SIG-M5 treated with dmso at 0.1 percent for 504 hours (cell line): ENCODE data around the gene SLC6A12.
"Not testable (repeated sequence)": the region's sequence is repeated elsewhere in the genome, so short reads cannot be mapped to it uniquely, and the experiment has no call there.

Experiments
- DNase-seq: peaks from one replicate; lab custom pipeline; 2025; ENCODE audit not compliant: unreplicated experiment; lab: John Stamatoyannopoulos, UW

The SLC6A12 gene

DNA sequence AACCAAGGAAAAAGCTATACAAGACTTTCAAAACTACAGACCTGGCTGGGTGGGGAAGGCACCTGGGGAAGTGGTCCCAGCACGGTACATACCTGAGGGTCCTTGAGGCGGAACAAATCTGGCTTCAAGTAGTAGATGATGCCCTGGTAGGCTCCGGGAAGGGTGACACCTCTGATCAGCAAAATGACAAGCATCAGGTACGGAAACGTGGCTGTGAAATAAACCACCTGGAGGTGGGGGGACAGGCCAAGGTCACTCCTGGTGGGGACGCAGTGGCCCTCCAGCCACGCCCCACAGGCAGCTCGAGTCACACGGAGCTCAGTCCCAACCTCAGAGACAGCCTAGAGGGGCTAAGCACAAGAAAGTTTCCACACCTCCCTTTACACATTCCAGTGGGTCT lies 15.3 kb downstream of the SLC6A12 start:
- DNase-seq, result no peak

DNA sequence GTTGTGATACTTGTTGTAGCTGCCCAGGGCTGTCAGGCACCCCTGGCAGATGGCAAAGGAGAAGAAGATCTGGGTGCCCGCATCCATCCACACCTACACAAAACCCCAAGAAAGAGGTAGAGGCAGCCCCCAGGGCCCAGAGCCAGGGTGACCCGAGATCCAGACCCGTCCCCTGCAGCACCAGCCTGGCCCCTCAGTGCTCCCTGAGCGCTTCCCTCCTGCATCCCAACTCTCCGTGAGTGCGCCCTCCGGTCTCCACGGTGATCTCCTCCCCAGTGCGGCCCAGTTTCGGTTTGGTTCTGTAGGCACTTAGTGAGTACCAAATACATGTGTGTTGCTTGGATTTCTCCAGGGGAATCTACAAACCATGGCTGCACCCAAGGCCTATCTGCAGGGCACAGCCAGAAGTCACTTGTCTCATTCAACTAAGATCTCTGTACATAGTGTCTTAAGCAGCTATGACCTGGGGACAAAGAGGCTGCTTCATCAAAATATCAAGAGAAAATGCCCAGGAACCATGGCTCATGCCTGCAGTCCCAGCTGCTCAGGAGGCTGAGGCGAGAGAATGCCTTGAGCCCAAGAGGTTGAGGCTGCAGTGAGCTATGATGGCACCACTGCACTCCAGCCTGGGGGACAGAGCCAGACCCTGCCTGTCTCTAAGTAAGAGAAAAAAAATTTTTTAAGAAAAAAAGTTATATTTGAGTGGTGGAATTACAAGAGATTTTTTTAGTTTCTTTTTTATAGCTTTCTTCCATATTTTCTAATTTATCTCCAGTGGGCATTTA lies 15.9 kb downstream of the SLC6A12 start:
- DNase-seq, result no peak

DNA sequence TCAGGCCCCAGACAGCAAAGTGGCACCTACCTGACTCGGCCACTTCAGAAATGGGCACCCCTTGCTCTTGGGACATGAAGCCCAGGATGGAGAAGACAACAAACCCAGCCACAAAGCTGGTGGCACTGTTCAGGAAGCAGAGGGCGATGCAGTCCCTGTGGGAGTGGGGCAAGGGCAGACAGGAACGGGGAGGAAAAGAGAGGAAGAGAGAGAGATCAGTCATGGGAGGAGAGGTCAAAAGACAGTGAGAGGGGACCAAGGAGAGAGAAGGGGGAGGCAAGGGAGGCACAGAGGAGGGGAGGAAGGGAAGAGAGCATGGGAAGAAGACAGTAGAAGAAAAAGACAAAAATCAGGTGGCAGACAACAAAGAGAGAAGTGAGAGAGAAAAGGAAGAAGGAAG lies 16.6 kb downstream of the SLC6A12 start:
- DNase-seq, result no peak

DNA sequence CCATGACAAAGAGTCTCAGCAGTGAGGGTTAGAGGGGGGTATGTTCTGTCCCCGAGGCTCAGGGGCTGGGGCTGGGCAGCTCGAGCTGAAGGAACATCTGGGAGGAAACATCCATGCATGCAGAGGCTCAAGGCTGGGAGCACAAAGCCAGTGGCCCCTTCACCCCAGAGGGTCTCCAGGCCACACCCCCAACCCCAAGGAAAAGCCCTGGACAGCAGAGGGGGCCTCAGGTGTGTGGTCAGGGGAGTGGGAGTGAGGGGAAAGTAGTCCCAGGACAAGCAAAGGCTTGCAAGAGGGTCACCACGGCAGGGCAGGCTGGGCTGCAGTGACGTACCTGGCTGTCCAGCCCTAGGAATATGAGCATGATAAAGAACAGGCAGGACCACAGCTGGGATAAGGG lies 17.5 kb downstream of the SLC6A12 start:
- no peak for DNase-seq

DNA sequence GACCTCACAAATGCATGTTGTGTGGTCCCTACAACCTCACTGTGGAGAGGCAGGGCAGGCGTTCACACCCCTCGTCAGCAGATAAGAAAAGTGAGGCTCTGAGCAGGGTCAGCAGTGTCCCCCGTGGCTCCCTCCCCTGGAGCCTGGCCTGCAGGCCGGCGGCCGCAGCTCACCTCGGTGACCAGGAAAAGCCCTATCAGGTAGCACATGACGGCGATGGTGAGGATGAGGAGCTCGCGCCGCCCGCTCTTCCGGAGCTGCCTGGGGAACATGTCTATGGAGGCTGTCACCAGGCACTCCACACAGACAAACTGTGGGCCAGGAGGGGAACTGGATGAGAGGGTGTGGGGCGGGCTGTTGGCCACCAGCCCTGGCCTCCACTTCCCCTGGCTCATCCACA lies 18.0 kb downstream of the SLC6A12 start:
- DNase-seq, result no peak

DNA sequence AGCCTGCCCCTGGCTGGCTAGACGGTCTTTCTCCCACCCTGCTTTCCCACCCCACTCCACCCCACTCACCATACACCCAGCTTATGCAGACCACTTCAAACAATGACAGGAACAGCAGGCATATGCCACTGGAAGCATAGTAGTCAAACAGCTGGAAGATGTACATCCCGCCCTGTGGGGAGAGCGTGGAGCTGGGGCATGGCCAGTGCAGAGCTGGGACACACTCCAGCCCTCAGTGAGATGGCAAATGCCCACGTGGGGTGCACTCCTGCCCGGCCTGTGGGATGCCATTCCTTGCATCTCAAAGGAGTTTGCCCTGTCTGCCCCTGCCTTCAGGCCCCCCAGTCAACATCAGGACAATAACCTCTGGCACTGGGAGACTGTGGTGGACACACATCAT lies 18.8 kb downstream of the SLC6A12 start:
- no peak for DNase-seq

DNA sequence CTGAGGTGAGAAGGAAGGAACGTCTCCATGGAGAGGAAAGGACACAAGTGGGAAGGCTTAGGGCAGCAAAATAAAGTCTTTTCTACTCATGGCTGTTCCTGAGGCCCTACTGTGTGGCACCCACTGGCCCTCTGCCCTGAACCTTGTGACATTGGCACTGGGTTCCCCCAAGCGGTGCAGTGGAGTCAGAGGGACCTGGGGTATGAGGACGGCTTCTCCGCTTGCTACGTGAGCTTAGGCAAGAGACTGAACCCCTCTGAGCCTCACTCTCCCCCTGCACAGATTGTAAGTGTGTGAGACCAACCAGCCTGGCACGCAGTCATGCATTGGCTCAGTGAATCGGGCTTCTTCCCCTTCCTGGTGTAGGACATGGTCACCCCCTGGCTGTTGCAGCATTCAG lies 19.7 kb downstream of the SLC6A12 start:
- DNase-seq, result no peak

DNA sequence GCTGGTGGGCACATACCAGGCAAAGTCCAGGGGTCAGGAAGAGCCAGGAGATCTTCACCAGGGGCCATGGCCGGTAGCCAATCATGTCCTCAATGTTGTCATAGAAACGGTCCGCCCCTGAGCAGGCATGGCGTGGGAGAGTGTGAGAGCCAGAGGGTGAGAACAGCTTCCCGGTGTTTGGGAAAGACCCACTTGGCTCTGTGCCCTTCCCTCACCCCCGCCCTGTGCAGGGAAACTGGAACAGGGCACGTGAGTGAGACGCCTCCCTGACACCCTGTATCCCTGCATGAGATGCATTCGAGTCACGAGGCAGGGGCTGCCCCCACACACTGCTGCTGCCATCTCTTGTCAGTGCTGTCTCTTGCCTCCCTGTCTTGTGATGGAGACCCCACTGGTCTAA lies 20.7 kb downstream of the SLC6A12 start:
- no peak for DNase-seq

DNA sequence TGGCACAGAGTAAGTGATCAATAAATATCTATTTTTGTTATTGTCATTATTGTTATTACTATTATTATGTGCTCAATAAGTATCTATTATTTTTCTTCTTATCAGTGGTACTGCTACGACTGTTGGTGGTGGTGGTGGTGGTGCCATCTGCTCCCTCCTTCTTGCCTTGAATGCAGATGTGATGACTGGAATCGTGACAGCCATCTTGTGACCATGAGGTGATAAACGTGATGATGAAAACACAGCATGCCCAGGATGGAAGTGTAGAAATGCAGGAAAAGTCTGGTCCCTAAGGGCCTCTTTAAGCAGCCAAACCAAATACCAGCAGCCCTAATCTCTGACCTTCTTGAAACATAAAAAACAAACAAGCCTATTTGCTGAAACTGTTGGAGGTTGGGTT lies 22.4 kb downstream of the SLC6A12 start:
- no peak for DNase-seq

DNA sequence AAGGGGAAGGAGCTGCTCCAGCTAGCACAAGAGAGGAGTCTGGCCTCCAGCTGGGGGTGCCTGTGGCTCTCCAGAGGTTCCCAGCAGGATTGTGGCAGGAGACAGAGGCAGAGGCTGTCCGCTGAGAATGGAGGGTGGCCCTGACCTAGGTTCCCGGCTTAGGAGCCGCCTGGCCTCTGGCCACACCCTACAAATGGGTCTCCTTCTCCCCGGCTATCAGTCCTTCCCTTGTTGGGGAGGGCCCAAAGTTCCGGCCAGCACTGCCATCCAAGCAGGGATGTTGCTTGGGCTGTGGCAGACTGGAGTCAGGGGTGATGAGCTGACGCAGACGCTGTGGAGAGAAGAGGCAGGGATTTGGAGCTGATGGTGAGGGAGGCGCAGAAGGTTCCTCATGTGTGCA lies 23.1 kb downstream of the SLC6A12 start:
- DNase-seq, result no peak

DNA sequence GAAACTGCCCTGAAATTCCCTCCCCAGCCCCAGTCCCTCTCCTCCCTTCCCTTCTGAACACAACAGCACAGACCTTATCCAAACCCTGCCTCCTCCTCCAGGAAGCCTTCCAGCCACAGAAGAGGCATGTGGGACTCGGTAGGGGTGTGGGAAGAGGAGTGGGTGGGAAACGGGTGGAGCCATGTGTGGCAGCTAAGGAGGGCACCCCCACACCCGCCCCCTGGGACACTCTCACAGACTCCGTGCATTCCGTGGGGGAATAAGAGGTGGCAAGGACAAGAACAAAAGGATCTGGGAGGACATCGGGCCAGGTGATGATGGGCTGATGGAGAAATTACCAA lies 24.4 kb downstream of the SLC6A12 start:
- DNase-seq, result no peak

DNA sequence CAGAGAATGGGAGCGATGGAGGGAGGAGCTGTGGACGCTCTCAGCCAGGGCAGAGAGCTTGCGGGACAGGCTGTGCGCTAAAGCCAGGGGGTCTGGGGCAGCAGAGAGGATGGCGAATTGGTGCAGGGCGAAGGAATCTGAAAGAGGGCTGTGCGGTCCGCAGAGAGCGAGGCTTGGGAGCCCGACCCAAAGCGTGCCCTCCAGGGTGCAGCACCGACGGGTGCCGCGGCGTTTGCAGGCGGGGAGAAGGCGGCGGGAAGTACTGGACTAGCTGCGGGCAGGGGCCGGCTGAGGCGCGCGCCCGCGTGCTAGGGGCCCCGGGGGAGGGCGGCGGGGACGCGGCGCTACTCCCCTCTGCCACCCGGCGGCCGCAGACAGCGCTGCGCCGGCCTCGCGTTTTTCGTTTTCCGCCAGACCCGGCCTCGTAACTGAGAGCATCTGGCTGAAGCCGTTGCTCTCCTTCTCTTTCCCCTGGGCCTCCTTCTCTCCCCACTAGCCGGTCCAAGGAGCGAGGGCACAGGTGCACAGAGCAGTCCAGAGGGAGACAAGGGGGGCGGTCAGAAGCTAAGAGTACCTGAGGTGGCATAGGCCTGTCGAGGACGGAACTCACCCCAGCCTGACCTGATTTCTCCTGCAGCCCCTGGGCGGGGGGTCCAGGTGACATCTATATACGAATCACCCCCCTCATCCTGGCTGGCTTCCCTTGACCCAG lies 24.9 kb downstream of the SLC6A12 start:
- no peak for DNase-seq

DNA sequence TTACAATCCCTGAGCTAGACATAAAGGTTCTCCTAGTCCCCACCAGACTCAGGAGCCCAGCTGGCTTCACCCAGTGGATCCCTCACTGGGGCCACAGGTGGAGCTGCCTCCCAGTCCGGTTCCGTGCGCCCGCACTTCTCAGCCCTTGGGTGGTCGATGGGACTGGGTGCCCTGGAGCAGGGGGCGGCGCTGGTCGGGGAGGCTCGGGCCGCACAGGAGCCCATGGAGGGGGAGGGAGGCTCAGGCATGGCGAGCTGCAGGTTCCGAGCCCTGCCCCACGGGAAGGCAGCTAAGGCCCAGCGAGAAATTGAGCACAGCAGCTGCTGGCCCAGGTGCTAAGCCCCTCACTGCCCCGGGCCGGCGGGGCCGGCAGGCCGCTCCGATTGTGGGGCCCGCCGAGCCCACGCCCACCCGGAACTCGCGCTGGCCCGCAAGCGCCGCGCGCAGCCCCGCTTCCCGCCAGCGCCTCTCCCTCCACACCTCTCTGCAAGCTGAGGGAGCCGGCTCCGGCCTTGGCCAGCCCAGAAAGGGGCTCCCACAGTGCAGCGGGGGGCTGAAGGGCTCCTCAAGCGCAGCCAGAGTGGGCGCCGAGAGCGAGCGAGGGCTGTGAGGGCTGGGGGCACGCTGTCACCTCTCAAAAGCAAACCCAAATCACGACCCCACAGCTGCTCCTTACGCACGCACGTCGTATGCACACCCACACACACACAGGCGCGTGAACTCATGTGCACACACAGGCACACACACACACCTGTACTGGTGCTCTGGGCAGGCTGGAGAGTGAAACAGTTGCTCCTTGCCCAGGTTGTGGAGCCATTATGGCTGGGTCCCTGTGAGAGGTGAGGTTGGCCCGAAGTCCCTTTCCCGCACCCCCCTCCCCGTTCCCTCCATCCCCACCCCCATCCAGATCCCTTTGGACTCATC lies 25.7 kb downstream of the SLC6A12 start:
- not testable (repeated sequence) for DNase-seq

DNA sequence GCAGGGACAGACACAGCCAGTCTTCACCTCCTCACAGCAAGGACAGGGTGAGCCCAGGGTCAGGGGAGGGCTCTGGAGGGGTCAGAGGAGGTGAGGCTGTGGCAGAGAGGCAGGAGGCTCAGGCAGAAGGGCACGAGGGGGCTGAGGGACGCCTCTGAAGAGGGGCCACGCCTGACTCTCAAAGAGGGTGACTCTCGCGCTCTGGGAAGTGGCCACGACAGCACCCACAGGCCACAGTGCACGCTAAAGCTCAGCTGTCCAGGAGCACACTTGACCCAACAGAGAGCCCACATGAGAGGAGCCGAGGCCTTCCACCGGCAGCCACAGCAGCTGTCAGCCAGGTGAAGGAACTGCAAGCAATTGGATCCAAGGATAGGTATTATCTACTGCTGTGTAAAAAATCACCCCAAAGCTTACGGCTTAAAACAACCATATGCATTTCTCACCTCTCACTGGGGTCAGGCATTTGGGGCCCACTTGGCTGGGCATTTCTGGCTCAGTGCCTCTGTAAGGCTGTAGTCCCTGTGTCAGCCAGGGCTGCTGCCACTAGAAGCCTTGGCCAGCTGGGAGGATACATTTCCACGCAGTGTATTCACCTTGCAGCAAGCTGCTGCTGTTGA lies 27.8 kb downstream of the SLC6A12 start:
- no peak for DNase-seq

DNA sequence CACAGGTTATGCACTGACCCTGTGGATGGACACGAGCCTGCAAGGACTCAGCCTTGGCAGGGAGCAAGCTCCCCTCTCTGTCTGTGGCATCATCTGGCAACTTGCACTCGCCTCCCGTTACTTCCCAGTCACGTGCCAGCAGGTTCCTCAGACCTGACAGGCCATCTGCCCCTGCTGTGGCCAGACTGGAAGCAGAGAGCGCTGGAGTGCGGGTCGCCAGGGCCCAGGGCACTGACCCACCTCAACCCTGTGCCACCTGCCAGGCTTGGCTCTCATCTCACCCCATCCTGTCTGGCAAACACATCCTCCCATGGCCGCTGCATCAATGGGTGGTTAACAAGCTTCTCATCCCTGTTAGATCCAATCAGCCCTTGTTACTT lies 28.4 kb downstream of the SLC6A12 start:
- DNase-seq, result no peak

DNA sequence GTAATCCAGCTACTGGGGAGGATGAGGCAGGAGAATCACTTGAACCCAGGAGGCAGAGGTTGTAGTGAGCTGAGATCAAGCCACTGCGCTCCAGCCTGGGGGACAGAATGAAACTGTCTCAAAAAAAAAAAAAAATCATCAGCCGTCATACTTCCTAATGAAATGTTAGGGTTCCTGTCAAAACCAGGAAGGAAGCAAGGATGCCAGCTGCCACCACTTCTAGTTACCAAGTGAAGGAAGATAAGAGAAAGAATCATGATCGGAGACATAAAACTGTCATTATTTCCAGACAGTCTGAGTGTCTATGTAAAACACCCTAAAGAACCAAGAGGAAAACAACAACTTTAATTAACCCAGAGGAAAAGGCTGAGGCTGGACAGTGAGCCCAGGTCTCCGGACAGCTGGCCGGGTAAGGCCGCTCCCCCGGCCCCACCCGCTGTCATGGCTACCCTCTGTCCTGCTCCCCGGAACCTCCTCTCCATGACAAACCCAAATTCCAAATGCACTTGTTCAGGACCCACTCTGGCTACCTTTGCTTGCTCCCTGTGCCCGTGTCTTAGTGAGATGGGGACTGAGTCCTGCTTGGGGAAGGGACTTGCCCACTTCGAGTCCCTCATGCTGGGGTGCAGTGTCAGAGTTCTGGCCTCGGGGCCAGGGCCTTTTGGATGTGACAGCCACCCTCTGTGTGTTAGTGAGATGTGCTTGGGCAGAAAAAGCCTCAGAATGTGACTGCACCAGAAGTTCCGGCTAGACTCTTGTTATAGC lies 29.0 kb downstream of the SLC6A12 start:
- DNase-seq, result no peak

DNA sequence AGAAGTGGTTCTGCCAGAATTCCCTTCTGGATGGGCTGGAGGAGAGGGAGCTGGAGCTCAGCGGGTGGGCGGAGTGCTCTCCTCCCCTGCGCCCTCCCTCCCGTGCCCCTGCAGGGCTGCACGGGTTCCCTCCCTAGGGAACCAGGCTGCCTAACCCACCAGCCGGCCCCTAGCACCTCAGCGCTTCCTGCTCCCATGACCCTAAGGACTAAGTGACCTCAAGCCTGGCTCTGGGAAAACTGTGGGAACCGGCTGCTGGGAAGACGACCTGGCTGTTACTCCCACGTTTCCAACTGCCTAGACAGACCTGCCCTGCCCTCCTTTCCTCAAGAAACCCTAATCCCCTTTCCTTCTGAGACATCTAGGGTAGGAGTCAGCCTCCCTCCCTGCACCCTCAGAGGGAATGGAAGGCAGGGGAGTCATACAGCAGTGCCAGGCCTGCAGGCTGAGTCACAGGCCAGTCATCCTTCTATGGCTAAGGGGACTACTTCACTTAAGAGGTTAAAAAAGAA lies 31.5 kb downstream of the SLC6A12 start:
- peak; percentile 23 for DNase-seq

DNA sequence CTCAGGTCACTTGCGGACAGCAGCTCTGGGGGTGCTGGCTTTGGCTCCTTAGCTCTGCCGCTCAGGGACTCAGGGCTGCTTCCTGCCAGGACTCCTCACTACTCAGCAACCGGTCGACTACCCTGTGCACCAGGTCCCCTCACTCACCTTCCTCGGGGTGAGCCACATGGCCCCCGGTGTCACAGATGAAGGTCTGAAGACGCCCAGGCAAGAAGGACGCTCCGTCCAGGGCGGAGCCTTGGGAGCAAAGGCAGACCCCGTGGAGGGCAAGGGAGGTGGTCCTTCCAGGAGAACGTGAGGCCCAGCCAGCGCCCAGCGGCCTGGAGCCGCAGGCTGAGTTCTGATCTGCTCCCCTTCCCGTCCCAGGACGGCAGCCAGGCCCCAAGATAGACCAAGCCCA lies 32.0 kb downstream of the SLC6A12 start:
- no peak for DNase-seq

DNA sequence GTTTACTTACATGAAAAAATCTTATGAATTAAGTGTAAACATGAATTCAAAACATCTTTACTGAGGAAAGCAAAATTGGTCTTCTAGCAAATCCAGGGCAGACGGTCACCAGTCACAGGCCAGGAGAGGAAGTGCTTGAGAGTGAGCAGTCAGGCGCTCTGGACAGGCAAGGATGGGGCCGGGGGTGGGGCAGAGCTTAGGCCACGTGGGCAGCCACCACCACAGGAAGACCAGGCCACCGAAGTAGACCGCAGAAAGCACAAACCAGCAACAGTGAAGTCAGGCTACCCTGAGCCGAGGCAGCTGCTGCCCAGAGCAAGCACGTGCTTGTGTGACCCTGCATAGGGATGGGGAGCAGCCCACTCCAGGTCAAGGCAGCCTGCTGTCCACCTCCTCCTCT lies 33.5 kb downstream of the SLC6A12 start:
- no peak for DNase-seq

DNA sequence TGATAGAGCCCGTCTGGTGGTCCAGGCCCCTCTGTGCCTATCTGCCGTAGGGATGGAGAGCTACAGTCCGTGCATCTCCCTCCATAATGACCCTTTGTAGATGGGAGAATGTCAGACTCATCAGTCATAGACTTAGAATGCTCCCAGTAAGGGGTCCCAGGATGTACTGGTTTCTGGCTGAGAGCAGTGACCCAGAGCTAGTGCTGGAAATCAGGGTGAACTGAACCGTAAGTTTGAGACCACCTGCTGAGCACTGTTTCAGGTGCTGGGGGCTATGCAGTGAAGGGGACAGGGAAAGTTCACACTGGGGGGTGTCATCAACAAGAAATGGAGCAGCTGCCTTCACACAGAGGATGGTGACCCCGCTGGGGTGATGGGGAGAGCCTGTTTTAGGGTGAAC lies 34.1 kb downstream of the SLC6A12 start:
- DNase-seq, result no peak
